Activated CD4-positive, alpha-beta T cell treated with anti-CD3 and anti-CD28 coated beads, Interleukin-2, amount 10 ng/mL, durations not matched to agents 24 days and 14 days (primary cell): ENCODE results near the gene CXXC1. TPM values are rescaled to one million over a fixed set of nuclear protein-coding genes. Genes with fewer than 3 reads are reported as not detected.
A peak's percentile ranks its signal among the peaks of the same experiment; 100 is the strongest.
"Not testable (repeated sequence)": the region's sequence is repeated elsewhere in the genome, so short reads cannot be mapped to it uniquely, and the experiment has no call there.

Experiments used
- DNase-seq: peaks from one replicate; pipeline ENCODE4 v3.0.0; 2022
- H3K27ac Mint-ChIP-seq: one replicate; pipeline ENCODE4 v1.8.0; 2022; ENCODE audit warnings: mild to moderate bottlenecking, mixed read lengths
- H3K27me3 Mint-ChIP-seq: one replicate; pipeline ENCODE4 v1.8.0; 2022; ENCODE audit warnings: mixed read lengths
- H3K36me3 Mint-ChIP-seq: one replicate; pipeline ENCODE4 v1.8.0; 2022; ENCODE audit warnings: low read depth, mild to moderate bottlenecking, mixed read lengths
- H3K4me1 Mint-ChIP-seq: one replicate; pipeline ENCODE4 v1.8.0; 2021; ENCODE audit warnings: mixed read lengths
- H3K4me3 Mint-ChIP-seq: one replicate; pipeline ENCODE4 v1.8.0; 2022; ENCODE audit warnings: mild to moderate bottlenecking, moderate library complexity, mixed read lengths
- H3K9me3 Mint-ChIP-seq: one replicate; pipeline ENCODE4 v1.8.0; 2021; ENCODE audit warnings: mixed read lengths
- intact Hi-C: fragments of 100-400 bp; cut with micrococcal nuclease; formaldehyde crosslinking; loops from one replicate; pipeline ENCODE4 v1.15.1; 2023
- total RNA-seq: library from RNA; stranded (reverse); gene quantifications from 2 replicates; pipeline ENCODE4 v1.2.3, GENCODE V29; 2022

The CXXC1 gene
- total RNA-seq, 1 donor from 2014 or later, result 105 TPM

DNA sequence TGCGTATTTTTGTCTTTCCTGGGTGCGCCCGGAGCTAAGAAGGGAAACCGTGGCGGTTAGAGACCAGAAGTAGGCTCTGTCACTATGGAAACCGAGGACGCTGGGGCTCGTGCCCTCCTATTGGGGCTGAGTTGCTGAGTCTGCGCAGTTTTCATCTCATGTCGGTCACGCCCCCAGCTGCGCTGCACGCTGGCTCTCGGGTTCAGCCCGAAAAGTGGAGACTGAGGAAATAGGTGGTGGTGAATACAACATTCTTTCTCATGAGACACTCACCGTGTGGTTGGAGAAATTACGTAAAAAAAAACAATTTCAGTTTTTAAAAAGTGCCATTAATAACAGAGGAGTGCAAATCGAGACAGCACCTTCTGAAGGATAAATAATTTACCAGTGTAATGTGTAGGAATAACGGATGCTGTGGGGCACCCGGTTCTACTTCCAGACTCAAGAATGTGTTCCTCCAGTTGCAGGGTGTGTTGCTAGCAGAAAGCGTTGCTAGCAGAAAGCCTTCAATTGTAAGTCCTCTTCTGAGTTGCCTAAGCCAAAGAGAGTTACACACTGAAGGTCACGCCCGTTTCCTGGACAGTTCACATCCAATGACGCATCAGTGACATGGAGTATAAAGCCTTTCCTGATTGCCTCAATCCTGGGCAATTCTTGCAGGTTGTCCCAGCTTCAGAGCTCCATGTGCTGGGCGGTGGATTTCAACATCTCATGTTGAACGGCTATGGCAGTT is 20.4 kb upstream of the CXXC1 start:
- H3K27me3 Mint-ChIP-seq, result peaks cover 25% of the 10 kb centered on the region
- peak overlapping the region; percentile 86 for H3K27ac Mint-ChIP-seq
- peaks cover 13% of the 10 kb centered on the region for H3K4me1 Mint-ChIP-seq
- peaks cover 6% of the 10 kb centered on the region for H3K36me3 Mint-ChIP-seq
- DNase-seq, result peak; percentile 97
- intact Hi-C loops, result loop anchor here (1.0 to 2.0 kb wide), 3 partner anchors 20 to 67 kb away; partner anchors contain the start of genes MBD1 and SKA1
- peaks cover 8% of the 10 kb centered on the region for H3K9me3 Mint-ChIP-seq
- peak overlapping the region; percentile 95 for H3K4me3 Mint-ChIP-seq

GRCh38 chr18:50307400-50307737 is 19.9 kb upstream of the CXXC1 start:
- H3K27ac Mint-ChIP-seq, result peak overlapping the region; percentile 86
- H3K36me3 Mint-ChIP-seq, result peaks cover 6% of the 10 kb centered on the region
- DNase-seq, result no peak
- H3K4me3 Mint-ChIP-seq, result peak overlapping the region; percentile 95
- H3K4me1 Mint-ChIP-seq, result peaks cover 13% of the 10 kb centered on the region
- intact Hi-C loops, result loop anchor here (1.0 to 2.0 kb wide), 3 partner anchors 19 to 67 kb away; partner anchors contain the start of genes MBD1 and SKA1
- H3K27me3 Mint-ChIP-seq, result peaks cover 29% of the 10 kb centered on the region
- H3K9me3 Mint-ChIP-seq, result peaks cover 8% of the 10 kb centered on the region

DNA sequence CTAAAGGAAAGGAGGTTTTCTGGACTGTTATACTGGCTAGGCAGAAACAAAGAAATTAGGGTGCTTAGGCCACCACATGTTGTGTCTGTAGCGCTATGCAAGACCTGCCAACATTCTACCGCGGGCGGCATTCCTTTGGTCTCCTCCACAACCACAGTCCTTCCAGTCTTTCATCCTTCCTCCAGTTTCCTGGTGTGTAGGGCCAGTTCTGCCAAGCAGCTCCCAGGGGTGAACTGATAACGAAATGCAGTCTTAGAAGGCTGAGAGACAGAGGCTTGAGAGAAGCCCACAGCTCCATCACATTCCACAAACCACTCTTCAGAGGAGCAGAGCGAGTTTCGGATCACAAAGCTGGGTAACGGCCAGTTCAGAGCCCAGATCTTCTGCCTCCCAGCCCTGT is 19.5 kb upstream of the CXXC1 start:
- peak overlapping the region; percentile 95 for H3K4me3 Mint-ChIP-seq
- H3K9me3 Mint-ChIP-seq, result peaks cover 8% of the 10 kb centered on the region
- no peak overlapping the region for H3K27ac Mint-ChIP-seq
- no peak for DNase-seq
- intact Hi-C loops, result loop anchor here (1.0 to 2.0 kb wide), 3 partner anchors 19 to 68 kb away; partner anchors contain the start of genes MBD1 and SKA1
- H3K4me1 Mint-ChIP-seq, result peaks cover 13% of the 10 kb centered on the region
- peaks cover 6% of the 10 kb centered on the region for H3K36me3 Mint-ChIP-seq
- H3K27me3 Mint-ChIP-seq, result peaks cover 31% of the 10 kb centered on the region

- intact Hi-C loops, result no loop called here
- no peak for DNase-seq
- H3K27me3 Mint-ChIP-seq, result peaks cover 61% of the 10 kb centered on the region
- no peak overlapping the region for H3K4me3 Mint-ChIP-seq
- H3K36me3 Mint-ChIP-seq, result peaks cover 5% of the 10 kb centered on the region
- peaks cover 8% of the 10 kb centered on the region for H3K4me1 Mint-ChIP-seq
- peaks cover 7% of the 10 kb centered on the region for H3K9me3 Mint-ChIP-seq
- H3K27ac Mint-ChIP-seq, result no peak overlapping the region
Observed at GRCh38 chr18:50301074-50301473, 13.6 kb upstream of the CXXC1 start.

DNA sequence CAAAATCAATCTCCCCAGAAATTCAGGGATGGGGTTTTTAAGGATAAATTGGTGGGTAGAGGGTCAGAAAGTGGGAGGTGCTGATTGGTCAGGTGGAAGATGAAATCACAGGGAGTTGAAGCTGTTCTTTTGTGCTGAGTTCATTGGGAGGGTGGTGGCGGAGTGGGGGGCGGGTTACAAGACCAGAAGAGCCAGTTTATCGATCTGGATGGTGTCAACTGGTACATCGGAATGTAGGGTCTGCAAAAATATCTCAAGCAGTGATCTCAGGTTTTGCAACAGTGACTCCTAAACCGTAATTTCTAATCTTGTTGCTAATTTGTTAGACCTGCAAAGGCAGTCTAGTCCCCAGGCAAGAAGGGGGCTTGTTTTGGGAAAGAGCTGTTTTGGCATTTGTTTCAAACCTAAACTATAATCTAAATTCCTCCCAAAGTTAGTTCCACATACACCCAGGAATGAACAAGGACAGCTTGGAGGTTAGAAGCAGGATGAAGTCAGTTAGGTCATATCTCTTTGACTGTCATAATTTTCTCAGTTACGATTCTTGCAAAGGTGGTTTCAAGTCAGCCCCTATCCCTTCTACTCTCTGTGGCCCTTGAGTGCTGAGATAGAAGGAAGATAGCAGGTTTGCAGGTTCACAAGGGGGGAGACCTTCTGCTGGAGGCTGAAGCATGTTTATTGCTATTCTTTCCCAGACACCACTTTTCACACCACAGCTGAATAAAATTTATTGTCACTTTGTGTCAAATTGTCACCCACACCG is 12.3 kb upstream of the CXXC1 start:
- Mint-ChIP-seq H3K4me1 (peaks cover 8% of the 10 kb centered on the region), H3K9me3 (peaks cover under 1% of the 10 kb centered on the region), H3K36me3 (no peaks in the 10 kb centered on the region), H3K27ac (no peak overlapping the region), H3K4me3 (no peak overlapping the region), H3K27me3 (peaks cover 57% of the 10 kb centered on the region)
- DNase-seq, result peak; percentile 48
- intact Hi-C loops, result no loop called here

DNA sequence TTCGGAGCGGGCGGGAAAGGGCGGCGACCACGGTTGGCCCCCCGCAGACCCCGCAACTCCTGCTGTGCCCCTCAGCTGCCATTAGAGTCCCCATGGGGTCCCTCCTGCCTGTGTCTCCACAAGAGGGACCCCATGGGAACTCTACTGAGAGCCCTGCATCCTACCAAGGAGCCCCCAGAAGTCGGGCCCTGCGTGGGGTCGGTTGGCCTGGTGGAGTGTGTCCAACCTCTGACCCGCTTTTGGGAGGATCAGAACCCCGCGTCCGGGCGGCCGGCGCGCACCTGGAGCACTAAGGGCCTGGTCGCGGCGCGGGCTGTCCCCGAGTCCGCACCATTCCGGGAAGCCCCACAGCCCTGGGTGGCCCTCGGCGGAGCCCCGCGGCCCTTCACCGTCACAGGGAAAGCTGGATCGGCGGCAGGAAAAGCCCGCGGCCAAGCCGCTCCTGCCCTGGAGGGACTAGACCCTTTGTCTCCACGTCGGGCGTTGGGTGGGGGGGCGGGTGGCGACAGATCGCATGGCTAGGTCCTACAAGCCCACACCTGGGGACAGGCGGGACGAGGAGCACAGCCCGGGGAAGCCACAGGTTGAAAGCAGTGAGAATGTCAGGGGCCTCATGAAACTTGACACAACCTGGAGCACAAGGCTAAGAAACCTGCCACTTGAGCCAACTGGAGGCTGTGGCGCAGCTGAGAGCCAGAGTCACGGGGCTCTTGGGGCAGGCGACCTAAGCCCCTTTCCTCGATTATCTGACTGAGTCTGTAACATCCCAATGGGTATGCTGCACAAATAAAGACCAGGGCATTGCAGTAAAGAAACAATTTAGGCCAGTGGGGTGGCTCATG is 11.2 kb upstream of the CXXC1 start:
- intact Hi-C loops, result loop anchor here (1.0 kb wide), 2 partner anchors 10 to 17 kb away; partner anchors contain the start of gene MBD1
- H3K4me1 Mint-ChIP-seq, result peaks cover 8% of the 10 kb centered on the region
- peaks cover 49% of the 10 kb centered on the region for H3K27me3 Mint-ChIP-seq
- H3K4me3 Mint-ChIP-seq, result peak overlapping the region; percentile 80
- H3K36me3 Mint-ChIP-seq, result no peaks in the 10 kb centered on the region
- no peak overlapping the region for H3K27ac Mint-ChIP-seq
- DNase-seq, result peak; percentile 54
- H3K9me3 Mint-ChIP-seq, result peaks cover 4% of the 10 kb centered on the region

DNA sequence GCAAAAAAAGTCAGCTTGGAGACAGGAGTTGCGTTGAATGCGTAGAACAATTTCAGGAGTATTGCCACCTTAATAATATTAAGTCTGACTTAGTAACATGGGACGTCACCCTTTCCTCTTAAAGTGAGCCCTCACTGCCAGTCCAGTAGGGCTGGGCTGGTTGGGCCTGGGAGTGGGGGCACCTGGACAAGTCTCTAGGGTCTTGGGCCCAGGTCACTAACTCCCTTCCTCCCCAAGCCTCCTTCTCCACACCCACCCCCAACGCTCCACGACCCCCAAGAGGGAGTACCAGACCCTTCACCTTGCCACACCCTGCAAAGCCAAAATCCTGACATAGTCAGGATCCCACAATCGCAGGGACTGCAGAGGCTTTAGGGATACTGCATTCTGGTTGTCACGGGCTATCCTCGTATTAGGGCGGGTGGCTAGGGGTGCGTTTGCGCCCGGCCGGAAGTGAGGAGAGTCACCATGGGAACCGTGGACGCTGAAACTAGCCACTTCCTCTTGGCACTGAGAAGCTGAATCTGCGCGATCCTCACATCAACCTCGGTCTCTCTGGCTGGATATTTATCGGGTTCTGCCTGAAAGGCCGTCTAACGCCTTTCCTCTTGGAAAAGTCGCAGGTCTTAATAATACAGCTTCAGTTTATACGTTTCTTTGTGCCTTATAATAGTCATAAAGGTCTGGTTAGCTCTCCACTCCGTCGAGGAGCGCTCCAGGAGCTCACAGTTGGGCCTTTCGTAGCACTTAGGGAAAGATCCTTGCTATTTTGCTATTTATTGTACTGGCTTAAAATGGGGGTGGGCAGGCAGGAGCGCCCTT is 10.3 kb upstream of the CXXC1 start:
- intact Hi-C loops, result loop anchor here (1.0 kb wide), 2 partner anchors 10 to 17 kb away; partner anchors contain the start of gene MBD1
- peak; percentile 92 for DNase-seq
- H3K27ac Mint-ChIP-seq, result no peak overlapping the region
- H3K4me1 Mint-ChIP-seq, result peaks cover 8% of the 10 kb centered on the region
- peaks cover 42% of the 10 kb centered on the region for H3K27me3 Mint-ChIP-seq
- peak overlapping the region; percentile 80 for H3K4me3 Mint-ChIP-seq
- H3K36me3 Mint-ChIP-seq, result no peaks in the 10 kb centered on the region
- peaks cover 4% of the 10 kb centered on the region for H3K9me3 Mint-ChIP-seq

GRCh38 chr18:50293039-50293438 is 5.5 kb upstream of the CXXC1 start:
- H3K27me3 Mint-ChIP-seq, result peaks cover 13% of the 10 kb centered on the region
- intact Hi-C loops, result no loop called here

DNA sequence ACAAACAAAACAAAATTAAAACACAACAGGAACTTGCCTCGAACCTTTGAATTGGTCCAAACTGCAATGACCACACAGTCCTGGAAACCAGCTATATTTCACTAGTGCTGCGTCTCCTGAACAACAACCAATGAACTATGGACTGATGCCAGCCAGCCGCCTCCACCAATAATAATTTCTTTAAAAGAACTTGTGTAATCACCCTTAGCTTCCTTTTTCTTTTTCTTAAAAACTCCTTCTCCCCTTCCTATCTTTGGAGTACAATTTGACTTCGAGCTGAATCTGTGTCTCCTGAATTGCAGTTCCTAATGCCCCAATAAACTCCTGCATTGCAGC is 1.6 kb upstream of the CXXC1 start:
- intact Hi-C loops, result loop anchor here (5.0 to 10.0 kb wide), 4 partner anchors 477 to 908 kb away; partner anchors contain the start of genes ACAA2, ME2, MEX3C and SMAD4
- peaks cover 25% of the 10 kb centered on the region for H3K36me3 Mint-ChIP-seq
- H3K27me3 Mint-ChIP-seq, result no peaks in the 10 kb centered on the region

More at GRCh38 chr18:50293039-50293438, 5.5 kb upstream of the CXXC1 start:
- Mint-ChIP-seq H3K9me3 (peaks cover 4% of the 10 kb centered on the region), H3K27ac (no peak overlapping the region), H3K4me1 (peaks cover 8% of the 10 kb centered on the region), H3K4me3 (no peak overlapping the region), H3K36me3 (no peaks in the 10 kb centered on the region)
- peak; percentile 19 for DNase-seq

DNA sequence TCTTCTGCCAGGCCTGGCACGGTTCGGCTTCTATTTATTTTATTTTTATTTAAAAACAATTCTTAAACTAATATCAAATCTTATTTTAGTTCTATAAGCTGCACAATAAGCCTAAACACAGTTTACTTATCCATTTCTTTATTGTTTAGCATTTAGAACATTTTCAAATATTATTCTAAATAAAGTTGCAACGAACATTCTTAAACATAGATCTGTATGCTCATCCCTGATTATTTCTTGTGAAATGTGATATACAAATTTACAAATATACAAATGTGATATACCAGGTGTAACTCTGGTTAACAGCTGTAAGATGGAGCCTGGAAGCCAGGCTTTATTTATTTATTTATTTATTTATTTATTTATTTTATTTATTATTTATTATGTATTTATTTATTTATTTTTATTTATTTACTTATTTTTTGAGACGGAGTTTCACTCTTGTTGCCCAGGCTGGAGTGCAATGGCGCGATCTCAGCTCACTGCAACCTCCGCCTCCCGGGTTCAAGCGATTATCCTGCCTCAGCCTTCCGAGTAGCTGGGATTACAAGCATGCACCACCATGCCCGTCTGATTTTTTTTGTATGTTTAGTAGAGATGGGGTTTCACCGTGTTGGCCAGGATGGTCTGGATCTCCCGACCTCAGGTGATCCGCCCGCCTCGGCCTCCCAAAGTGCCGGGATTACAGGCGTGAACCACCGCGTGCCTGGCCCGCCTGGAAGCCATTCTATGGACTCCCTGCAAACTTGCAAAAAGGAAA is 1.0 kb upstream of the CXXC1 start:
- H3K27ac Mint-ChIP-seq, result peak overlapping the region; percentile 94
- intact Hi-C loops, result loop anchor here (1.0 to 10.0 kb wide), 8 partner anchors 10 to 909 kb away; partner anchors contain the start of genes ACAA2, ME2, MEX3C and RPL17
- H3K27me3 Mint-ChIP-seq, DNase-seq, H3K9me3 Mint-ChIP-seq: not testable (repeated sequence)
- peak overlapping the region; percentile 96 for H3K4me3 Mint-ChIP-seq
- peaks cover 23% of the 10 kb centered on the region for H3K4me1 Mint-ChIP-seq
- peaks cover 31% of the 10 kb centered on the region for H3K36me3 Mint-ChIP-seq

More for the DNA sequence above, 1.6 kb upstream of the CXXC1 start:
- Mint-ChIP-seq H3K4me3 (peak overlapping the region; percentile 67), H3K27ac (peak overlapping the region; percentile 54), H3K4me1 (peaks cover 19% of the 10 kb centered on the region), H3K9me3 (no peaks in the 10 kb centered on the region)
- DNase-seq, result no peak

DNA sequence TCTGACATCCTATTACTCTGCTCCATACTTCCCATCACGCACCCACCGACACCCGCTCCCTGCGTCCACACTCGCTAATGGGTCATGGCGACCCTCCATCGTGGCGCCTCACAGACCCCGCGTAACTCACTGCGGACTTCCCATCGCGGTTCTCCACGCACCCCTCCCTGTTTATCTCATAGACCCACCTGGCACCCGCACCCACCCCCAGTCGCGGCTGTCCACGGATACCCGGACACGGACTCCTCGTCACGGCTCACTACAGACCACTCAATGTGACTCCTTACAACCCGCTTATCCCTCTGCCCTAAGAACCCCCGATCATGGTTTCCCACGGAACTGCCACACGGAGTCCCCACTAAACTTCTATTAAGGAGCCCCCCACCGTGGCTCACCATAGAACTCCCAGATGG is 458 bp downstream of the CXXC1 start:
- Mint-ChIP-seq H3K9me3 (no peaks in the 10 kb centered on the region), H3K4me1 (peaks cover 32% of the 10 kb centered on the region), H3K36me3 (peaks cover 46% of the 10 kb centered on the region), H3K27me3 (no peaks in the 10 kb centered on the region), H3K27ac (peak overlapping the region; percentile 94), H3K4me3 (peak overlapping the region; percentile 96)
- intact Hi-C loops, result loop anchor here (1.0 to 10.0 kb wide), 7 partner anchors 21 to 910 kb away; partner anchors contain the start of genes ACAA2, C18orf32, CFAP53 and ME2
- DNase-seq, result no peak
